Measurements from ENCODE around the gene GPATCH3. TPM values are rescaled to one million over a fixed set of nuclear protein-coding genes. Genes with fewer than 3 reads are reported as not detected.

The GPATCH3 gene
- total RNA-seq, 1 experiment from 2014 or later, result 20.6 TPM

DNA sequence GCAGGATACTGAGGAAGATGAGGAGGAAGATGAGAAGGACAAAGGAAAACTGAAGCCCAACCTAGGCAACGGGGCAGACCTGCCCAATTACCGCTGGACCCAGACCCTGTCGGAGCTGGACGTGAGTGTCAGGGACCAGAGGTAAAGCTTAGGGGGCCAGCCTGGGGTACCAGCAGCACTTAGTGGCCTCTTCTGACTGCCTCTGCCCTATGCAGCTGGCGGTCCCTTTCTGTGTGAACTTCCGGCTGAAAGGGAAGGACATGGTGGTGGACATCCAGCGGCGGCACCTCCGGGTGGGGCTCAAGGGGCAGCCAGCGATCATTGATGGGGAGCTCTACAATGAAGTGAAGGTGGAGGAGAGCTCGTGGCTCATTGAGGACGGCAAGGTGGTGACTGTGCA, 42.4 kb upstream of the GPATCH3 start:
- H3K27ac Mint-ChIP-seq (ENCODE audit: unreplicated experiment), result no peak overlapping the region

GRCh38 chr1:26941311-26941710, 41.0 kb upstream of the GPATCH3 start:
- POLR2A ChIA-PET, result interaction anchor here (0.6 kb wide), 1 partner anchor 89 kb away, joined by 6 read pairs; no protein-coding TSS in a partner anchor
- Histone ChIP-seq H3K9me3 (no peaks in the 10 kb centered on the region), H3K4me1 (0 out of 2 replicates have a peak, but pooled peaks cover 4% of the 10 kb centered on the region), H3K27me3 (replicated peaks; ENCODE audit: control insufficient read depth, insufficient read depth, low read length) (no peaks in the 10 kb centered on the region), H3K36me3 (ENCODE audit: control insufficient read depth, insufficient read depth, low read length) (peaks cover 2% of the 10 kb centered on the region; the same call in 1 of the 2 replicates), H3K4me3 (ENCODE audit: low read depth, low read length) (no peak overlapping the region)
- DNase-seq, result no peak
- Mint-ChIP-seq H3K4me3 (ENCODE audit: unreplicated experiment) (no peak overlapping the region), H3K9me3 (ENCODE audit: unreplicated experiment) (no peaks in the 10 kb centered on the region), H3K36me3 (ENCODE audit: insufficient read depth, unreplicated experiment) (peaks cover 59% of the 10 kb centered on the region), H3K27me3 (ENCODE audit: insufficient read depth, unreplicated experiment) (no peaks in the 10 kb centered on the region), H3K27ac (ENCODE audit: unreplicated experiment) (no peak overlapping the region), H3K4me1 (ENCODE audit: low read depth, unreplicated experiment) (peaks cover 9% of the 10 kb centered on the region)
- intact Hi-C loops (cut with micrococcal nuclease; ENCODE audit: unreplicated experiment), result no loop called here
- BruUV-seq (replicated peaks), result no TSS peak
- TF ChIP-seq CTCF (IDR thresholded peaks at IDR 0.05; ENCODE audit: insufficient read depth in 1 of 2, low read depth in 1 of 2, low read length in 1 of 2, severe bottlenecking in 1 of 2, unreplicated experiment in 1 of 2), result no peak
- CTCF ChIA-PET, result interaction anchor here (0.7 kb wide), 1 partner anchor 27 kb away, joined by 3 read pairs; the partner anchor contains the start of gene NR0B2

More for the DNA sequence above, 42.4 kb upstream of the GPATCH3 start:
- no peak overlapping the region for H3K4me3 ChIP-seq (ENCODE audit: low read depth, low read length)
- no peaks in the 10 kb centered on the region for H3K9me3 ChIP-seq
- ChIA-PET POLR2A (no interaction called here), CTCF (no interaction called here)
- H3K4me1 Mint-ChIP-seq (ENCODE audit: low read depth, unreplicated experiment), result peaks cover 9% of the 10 kb centered on the region
- BruUV-seq (replicated peaks), result no TSS peak
- no peaks in the 10 kb centered on the region for H3K9me3 Mint-ChIP-seq (ENCODE audit: unreplicated experiment)
- H3K27me3 Mint-ChIP-seq (ENCODE audit: insufficient read depth, unreplicated experiment), result no peaks in the 10 kb centered on the region
- TF ChIP-seq CTCF (IDR thresholded peaks at IDR 0.05; ENCODE audit: insufficient read depth in 1 of 2, low read depth in 1 of 2, low read length in 1 of 2, severe bottlenecking in 1 of 2, unreplicated experiment in 1 of 2), result no peak
- H3K4me1 ChIP-seq, result 0 out of 2 replicates have a peak, but pooled peaks cover 4% of the 10 kb centered on the region
- no peak for DNase-seq
- no peaks in the 10 kb centered on the region for H3K27me3 ChIP-seq (replicated peaks; ENCODE audit: control insufficient read depth, insufficient read depth, low read length)
- H3K36me3 Mint-ChIP-seq (ENCODE audit: insufficient read depth, unreplicated experiment), result peaks cover 60% of the 10 kb centered on the region
- intact Hi-C loops (cut with micrococcal nuclease; ENCODE audit: unreplicated experiment), result no loop called here
- peaks cover 2% of the 10 kb centered on the region; the same call in 1 of the 2 replicates for H3K36me3 ChIP-seq (ENCODE audit: control insufficient read depth, insufficient read depth, low read length)
- H3K4me3 Mint-ChIP-seq (ENCODE audit: unreplicated experiment), result no peak overlapping the region

DNA sequence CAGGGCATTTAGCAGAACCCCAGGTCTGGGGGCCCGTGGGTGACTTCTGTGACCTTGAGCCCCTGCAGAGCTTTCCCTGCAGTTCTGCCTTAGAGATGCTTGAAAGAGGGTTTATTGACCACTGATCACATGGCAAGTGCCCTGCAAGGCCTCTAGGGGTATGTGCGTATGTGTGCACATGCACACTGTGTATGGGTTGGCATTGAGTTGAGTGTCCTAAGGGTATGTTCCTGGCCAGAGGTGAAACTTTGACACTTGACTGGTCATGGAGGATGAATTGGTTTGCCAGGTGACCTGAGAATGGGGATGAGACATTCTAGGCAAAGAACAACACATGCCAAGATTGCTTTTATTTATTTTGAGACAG, 38.4 kb upstream of the GPATCH3 start:
- no peak for TF ChIP-seq CTCF (IDR thresholded peaks at IDR 0.05; ENCODE audit: insufficient read depth in 1 of 2, low read depth in 1 of 2, low read length in 1 of 2, severe bottlenecking in 1 of 2, unreplicated experiment in 1 of 2)
- Mint-ChIP-seq H3K4me1 (ENCODE audit: low read depth, unreplicated experiment) (no peaks in the 10 kb centered on the region), H3K27me3 (ENCODE audit: insufficient read depth, unreplicated experiment) (no peaks in the 10 kb centered on the region), H3K36me3 (ENCODE audit: insufficient read depth, unreplicated experiment) (peaks cover 65% of the 10 kb centered on the region), H3K27ac (ENCODE audit: unreplicated experiment) (no peak overlapping the region), H3K9me3 (ENCODE audit: unreplicated experiment) (no peaks in the 10 kb centered on the region), H3K4me3 (ENCODE audit: unreplicated experiment) (no peak overlapping the region)
- no peaks in the 10 kb centered on the region for H3K27me3 ChIP-seq (replicated peaks; ENCODE audit: control insufficient read depth, insufficient read depth, low read length)
- intact Hi-C loops (cut with micrococcal nuclease; ENCODE audit: unreplicated experiment), result no loop called here
- no peak for DNase-seq
- BruUV-seq (replicated peaks), result no TSS peak
- H3K4me1 ChIP-seq, result no peaks in the 10 kb centered on the region
- peaks cover 2% of the 10 kb centered on the region; the same call in 1 of the 2 replicates for H3K36me3 ChIP-seq (ENCODE audit: control insufficient read depth, insufficient read depth, low read length)
- no peak overlapping the region for H3K4me3 ChIP-seq (ENCODE audit: low read depth, low read length)
- POLR2A ChIA-PET, result no interaction called here
- CTCF ChIA-PET, result no interaction called here
- H3K9me3 ChIP-seq, result no peaks in the 10 kb centered on the region
